Lung microvascular endothelial cell (primary cell): ENCODE data around the gene RAB21. TPM values are rescaled to one million over a fixed set of nuclear protein-coding genes. Genes with fewer than 3 reads are reported as not detected.
"Not testable (repeated sequence)": the region's sequence is repeated elsewhere in the genome, so short reads cannot be mapped to it uniquely, and the experiment has no call there.

ENCODE experiments used
- DNase-seq, 2 donors: peaks; one replicate each; pipeline versions ENCODE4 v3.0.0 to v3.0.0-alpha.2; 2010; ENCODE audit warnings: low read depth in 2 of 2
- total RNA-seq: library from RNA; depleted of rRNA; stranded (reverse); fragments of >200 nt; gene quantifications from 2 replicates; pipeline ENCODE4 v1.2.1, GENCODE V29; 2014

The RAB21 gene
- total RNA-seq, 1 donor from 2014 or later = 9.1 TPM

DNA sequence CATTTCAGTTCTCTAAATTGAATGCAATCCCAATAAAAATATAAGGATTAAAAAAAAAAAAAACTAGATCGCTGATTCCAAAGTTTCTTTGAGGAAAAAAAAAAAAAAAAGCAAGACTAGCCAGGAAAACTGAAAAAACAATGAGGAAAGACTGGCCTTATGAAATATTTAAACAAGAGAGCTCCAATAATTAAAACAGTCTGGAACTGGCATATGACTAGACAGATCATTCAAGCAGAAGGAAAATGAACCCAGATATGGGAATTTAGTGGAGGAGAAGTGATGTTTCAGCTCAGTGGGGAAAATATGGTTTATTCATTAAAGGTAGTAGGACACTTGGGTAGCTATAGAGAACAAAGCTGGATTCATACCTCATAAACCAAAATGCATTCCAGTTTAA, 42.9 kb downstream of the RAB21 start:
- DNase-seq = no peak

DNA sequence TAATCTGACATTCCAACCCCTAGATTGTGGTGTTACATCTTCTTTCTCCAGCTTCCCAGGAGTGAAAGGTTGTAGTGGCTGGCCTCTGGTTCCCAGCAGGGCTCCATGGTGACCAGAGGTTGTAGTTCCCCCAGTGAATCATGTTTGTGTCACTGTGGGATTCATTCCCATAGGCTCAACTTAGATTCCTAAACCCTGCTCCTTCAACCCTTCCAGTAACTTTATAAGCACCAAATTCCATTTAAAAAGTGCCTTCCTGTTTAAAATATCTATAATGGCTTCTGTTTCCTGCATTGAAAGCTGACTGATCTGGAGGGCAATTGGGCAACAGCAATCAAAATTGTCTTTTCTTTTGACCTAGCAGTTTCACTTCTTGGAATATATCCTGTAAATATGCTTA, 44.4 kb downstream of the RAB21 start:
- DNase-seq = peak; percentile 53 to 72

DNA sequence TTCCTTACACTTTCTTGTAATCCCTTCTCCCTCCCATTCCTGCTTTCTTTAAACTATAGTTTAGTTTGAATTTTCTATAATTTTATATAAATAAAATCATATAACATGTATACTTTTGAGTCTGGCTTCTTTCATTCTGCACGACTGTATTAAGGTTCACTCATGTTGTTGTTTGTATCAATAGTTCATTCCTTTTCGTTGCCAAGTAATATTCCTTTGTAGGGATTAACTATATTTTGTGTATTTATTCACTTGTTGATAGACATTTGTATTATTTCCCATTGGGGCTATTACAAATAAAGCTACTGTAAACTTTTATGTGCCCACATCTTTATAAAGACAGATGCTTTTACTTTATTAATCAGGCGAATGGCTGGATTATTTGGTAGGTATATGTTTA, 45.5 kb downstream of the RAB21 start:
- DNase-seq = no peak

DNA sequence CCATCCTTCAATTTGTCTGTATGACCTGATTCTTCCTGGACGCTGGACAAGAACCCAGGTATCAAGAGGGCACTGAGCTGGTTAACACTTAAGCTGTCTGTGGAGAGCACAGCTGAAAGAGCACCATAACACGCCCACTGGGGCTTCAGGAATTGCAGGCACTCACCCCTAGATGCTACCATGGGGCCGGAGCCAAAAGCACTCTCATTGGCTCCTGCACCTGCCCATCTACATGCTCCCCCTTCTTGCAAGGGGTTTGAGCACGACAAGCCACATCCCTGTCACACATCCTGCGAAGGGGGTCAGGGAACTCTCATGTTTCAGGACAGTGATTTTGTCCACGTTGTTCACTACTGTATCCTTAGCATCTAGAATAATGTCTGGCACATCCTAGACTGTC, 49.8 kb downstream of the RAB21 start:
- no peak for DNase-seq

DNA sequence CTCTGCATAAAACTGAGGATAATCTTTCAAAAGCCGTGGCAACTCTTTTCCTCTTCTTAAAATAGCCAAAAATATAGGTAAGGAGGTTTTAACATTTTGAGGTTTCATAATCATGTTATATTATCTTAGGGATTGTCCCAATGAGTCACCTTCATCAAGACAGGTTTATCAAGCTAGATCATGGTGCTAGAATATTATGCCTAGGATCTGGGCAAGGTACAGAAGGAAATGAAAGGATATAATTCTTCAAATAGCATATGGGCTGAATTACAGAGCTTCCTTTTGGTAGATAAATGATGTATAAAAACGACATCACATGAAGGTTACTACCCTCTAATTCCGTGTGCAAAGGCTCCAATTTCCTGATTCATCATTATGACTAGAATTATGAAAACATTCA, 56.3 kb downstream of the RAB21 start:
- DNase-seq = no peak

DNA sequence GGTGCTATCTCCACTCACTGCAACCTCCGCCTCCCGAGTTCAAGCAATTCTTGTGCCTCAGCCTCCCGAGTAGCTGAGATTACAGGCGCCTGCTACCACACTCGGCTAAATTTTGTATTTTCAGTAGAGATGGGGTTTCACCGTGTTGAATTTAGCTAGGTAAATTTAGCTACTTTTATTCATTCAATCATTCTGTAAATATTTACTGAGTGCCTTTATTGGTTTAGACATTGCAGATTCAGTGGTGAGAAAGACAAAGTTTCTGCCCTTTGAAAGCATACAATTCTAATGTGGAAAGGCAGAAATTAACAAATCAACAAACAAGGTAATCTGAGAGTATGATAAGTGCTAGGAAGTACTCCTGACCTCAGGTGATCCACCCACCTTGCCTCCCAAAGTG, 60.6 kb downstream of the RAB21 start:
- not testable (repeated sequence) for DNase-seq

- not testable (repeated sequence) for DNase-seq
Observed at GRCh38 chr12:71822088-71822487, 67.4 kb downstream of the RAB21 start.

DNA sequence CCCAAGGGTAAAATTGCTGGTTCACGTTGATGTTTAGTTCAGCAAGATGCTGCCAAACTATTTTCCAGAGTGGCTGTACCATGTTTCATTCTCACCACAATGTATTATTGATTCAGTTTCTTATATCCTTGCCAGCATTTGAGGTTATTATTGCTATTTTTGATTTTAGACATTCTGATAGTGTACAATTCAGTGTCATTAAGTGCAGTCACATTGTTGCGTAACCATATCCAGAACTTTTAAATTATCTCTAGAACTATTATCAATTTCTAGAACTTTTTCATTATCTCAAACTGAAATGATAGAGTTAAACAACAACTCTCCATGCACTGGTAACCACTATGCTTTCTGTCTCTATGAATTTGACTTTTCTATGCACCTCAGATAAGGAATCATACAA, 74.2 kb downstream of the RAB21 start:
- no peak for DNase-seq

DNA sequence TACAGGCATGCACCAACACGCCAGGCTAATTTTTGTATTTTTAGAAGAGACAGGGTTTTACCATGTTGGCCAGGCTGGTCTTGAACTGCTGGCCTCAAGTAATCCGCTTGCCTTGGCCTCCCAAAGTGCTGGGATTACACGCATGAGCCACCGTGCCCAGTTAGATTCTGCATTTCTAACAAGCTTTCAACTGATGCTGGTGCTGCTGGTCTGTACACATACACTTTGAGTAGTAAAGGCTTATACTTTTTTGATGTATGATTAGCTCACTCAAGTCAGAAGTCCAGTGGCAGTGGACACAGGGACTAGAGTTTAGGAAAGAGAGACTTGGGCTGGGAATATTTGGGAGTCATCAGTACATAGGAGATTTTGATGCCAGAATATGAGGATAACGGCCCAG, 82.7 kb downstream of the RAB21 start:
- no peak for DNase-seq

DNA sequence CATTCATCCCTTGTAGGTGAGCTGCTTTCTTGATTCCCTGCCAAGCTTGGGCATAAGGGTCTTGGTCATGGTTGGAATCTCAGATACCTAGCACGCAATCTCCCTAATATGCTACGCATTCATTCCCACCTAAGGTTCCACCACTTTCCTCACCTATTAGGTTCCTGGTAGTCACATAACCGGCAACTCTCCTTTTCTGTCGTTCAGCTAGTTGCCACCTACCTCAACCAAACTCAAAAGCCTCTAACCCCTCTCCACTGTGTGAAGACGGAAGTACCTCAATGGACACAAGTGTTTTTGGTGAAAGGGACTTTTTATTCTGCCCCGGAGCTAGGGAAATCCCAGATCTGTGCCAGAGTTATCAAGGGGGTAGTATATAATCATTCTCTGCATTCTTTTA, 83.6 kb downstream of the RAB21 start:
- DNase-seq = no peak

DNA sequence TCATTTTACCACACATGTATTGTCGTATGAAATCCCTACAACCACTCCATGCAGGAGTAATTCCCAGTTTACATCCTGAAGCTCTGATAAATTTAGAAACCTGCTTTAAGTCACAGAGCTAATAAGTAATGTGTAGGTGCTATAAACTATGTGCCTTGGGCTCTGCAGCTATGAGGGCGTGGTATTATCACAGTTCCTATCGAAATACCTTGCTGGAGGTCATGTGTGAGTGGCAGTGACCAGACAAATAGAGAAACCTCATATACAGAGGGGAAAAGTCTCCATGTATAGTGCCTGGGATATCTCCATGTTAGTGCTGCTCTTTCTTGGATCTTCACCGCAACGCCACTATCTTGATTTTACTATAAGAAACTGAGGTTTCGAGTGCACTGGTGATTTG, 84.0 kb downstream of the RAB21 start:
- DNase-seq = no peak

DNA sequence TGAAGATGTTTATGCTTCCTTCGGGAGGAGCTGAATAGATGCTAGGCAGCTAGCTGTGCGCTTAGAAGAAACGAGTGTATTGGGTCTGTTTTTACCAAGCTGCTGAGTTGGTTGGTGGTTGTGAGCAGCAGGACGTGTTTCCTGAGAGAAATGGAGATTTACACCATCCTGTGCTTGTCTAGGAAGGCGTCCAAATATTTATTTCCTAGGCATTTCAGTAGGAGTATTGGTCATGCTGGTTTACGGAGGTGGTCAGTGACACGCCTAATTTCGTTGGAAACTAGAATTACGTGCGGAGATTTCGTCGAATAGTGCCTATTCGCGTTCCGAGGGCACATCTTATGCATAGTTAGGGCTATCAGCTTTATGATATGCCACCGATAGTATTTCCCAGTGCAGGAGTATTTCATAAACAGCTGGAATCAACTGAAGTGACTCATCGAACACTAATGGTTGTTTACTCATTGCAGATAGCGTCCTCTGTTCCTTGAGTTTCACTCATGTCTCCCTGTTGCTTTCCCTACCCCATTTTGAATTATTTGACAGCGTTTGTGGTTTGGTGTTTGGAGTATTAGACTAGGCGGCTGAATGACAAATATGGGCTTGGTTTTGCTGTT, 85.7 kb downstream of the RAB21 start:
- peak; percentile 81 to 94 for DNase-seq

DNA sequence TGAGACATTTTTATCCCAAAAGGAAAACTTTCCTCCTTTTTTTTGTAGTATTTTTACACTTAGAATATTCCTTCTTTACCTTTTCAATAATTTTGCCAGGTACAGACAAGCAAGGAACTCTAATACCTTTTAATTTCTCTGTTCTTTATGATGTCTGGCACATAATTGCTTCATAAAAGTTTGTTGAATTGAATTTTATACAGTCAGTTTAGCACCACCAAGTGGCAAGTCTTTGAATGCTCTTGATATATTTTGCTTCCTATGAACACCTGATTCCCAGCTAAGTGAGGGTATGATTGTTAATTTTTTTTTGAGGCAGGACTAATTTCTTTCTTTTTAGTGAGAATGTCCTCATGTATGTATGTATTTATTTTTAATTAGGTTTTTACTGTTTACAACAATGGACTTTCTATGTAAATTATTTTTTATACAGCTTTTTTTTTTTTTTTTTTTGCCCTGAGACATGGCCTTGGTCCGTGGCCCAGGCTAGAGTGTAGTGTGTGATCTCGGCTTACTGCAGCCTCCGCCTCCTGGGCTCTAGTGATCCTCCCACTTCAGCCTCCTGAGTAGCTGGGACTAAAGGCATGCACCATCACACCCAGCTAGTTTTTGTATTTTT, 91.8 kb downstream of the RAB21 start:
- peak; percentile 67 to 79 for DNase-seq

DNA sequence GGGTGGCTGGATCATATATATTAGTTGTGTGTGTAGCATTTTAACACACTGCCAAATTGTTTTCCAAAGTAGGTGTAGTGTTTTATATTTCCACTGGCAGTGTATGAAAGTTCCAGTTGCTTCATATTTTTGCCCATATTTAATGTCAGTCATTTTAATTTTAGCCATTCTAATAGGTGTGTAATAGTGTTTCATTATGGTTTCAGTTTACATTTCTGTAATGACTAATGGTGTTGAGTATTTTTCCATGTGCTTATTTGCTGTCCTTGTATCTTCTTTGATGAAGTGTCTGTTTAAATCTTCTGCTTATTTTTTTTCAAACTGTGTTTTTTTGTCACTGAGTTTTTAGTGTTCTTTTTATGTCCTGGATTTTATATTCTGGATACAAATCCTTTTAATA, 93.5 kb downstream of the RAB21 start:
- peak in 1 of 2 donors; percentile 38 for DNase-seq

DNA sequence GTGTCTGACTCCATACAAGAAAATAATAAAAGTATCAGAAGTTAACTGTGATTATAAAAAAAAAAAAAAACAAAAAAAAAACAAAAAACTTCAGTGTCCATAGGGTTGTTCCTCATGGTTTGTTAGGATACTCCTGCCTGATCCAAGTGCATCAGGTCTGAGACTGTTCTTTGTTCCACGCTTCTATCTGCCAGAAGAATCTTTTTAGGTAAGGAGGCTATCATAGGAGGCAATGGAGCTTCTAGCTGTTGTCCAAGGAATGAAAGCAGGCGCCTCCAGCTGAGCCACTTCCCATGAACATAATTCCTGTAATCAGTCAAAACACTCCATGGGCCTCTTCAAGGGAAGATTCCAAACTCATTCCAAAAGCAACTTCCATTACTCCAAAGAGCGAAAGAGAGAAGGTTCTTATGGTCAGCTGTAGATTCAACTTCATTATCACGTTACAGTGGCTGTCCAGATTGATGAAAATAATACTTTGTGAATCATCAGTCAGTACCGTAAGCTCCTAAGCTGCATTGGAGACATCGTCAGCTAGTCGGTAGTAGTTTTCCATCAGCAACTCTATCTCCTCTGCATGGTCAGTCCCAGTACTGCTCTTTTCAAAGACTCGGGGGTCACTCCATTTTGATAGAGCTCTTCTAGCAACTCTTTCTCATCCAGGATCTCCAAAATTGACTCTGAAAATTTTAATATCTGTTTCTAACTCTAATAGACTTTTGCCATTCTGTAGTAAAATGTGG, 94.6 kb downstream of the RAB21 start:
- DNase-seq = no peak

Other genes with a start within 250 kb of the RAB21 start
- 9.4 and 14.3 TPM in 2 replicates for gene ZFC3H1, start 91.0 kb upstream of the RAB21 start, total RNA-seq
- 1.3 and 2.4 TPM in 2 replicates for gene THAP2, start 90.6 kb upstream of the RAB21 start, total RNA-seq
- 34.4 and 44.6 TPM in 2 replicates for gene TMEM19, start 68.8 kb upstream of the RAB21 start, total RNA-seq
- 17.7 and 30.2 TPM in 2 replicates for gene TBC1D15, start 84.9 kb downstream of the RAB21 start, total RNA-seq
- gene TPH2, start 184.0 kb downstream of the RAB21 start, total RNA-seq = not detected in 2 replicates